Mesendoderm (in vitro differentiated cells): ENCODE data around the gene ITCH.
"Not testable (repeated sequence)": the region's sequence is repeated elsewhere in the genome, so short reads cannot be mapped to it uniquely, and the experiment has no call there.

ENCODE experiments used
- DNase-seq: peaks from one replicate; pipeline ENCODE4 v3.0.0; 2013
- H2AK5ac ChIP-seq: 2 replicates; pipeline ENCODE4 v1.6.1; 2013; ENCODE audit warnings: low read length, inconsistent platforms
- H2BK120ac ChIP-seq: 2 replicates; pipeline ENCODE4 v1.6.1; 2013; ENCODE audit warnings: low read depth, mild to moderate bottlenecking, low read length, moderate library complexity, mixed read lengths
- H2BK15ac ChIP-seq: replicated peaks from 2 replicates; pipeline ENCODE4 v1.6.1; 2013; ENCODE audit warnings: low read depth, mild to moderate bottlenecking, moderate library complexity
- H2BK5ac ChIP-seq: 2 replicates; pipeline ENCODE4 v1.6.1; 2013; ENCODE audit warnings: low read length, inconsistent platforms
- H3K18ac ChIP-seq: 2 replicates; pipeline ENCODE4 v1.6.1; 2013; ENCODE audit warnings: mild to moderate bottlenecking, low read length, mixed read lengths
- H3K23ac ChIP-seq: one replicate; pipeline ENCODE4 v1.6.1; 2013; ENCODE audit warnings: low read length
- H3K27ac ChIP-seq: 2 replicates; pipeline ENCODE4 v1.5.1; 2013; ENCODE audit warnings: low read depth, mild to moderate bottlenecking, inconsistent platforms, low read length, moderate library complexity
- H3K27me3 ChIP-seq: 2 replicates; pipeline ENCODE4 v1.6.1; 2013; ENCODE audit warnings: low read length, control low read depth, mild to moderate bottlenecking, inconsistent platforms; ENCODE audit not compliant: insufficient read depth, poor library complexity
- H3K36me3 ChIP-seq: 2 replicates; pipeline ENCODE4 v1.6.1; 2013; ENCODE audit warnings: low read length, inconsistent platforms; ENCODE audit not compliant: control insufficient read depth, insufficient read depth
- H3K4ac ChIP-seq: one replicate; pipeline ENCODE4 v1.6.1; 2013; ENCODE audit warnings: low read depth, mild to moderate bottlenecking, low read length, moderate library complexity
- H3K4me1 ChIP-seq: 2 replicates; pipeline ENCODE4 v1.6.1; 2013; ENCODE audit warnings: low read depth, low read length, inconsistent platforms; ENCODE audit not compliant: control insufficient read depth
- H3K4me2 ChIP-seq: 2 replicates; pipeline ENCODE4 v1.6.1; 2013; ENCODE audit warnings: low read length
- H3K4me3 ChIP-seq: 2 replicates; pipeline ENCODE4 v1.5.1; 2013; ENCODE audit warnings: mild to moderate bottlenecking, low read length
- H3K56ac ChIP-seq: one replicate; pipeline ENCODE4 v1.6.1; 2013; ENCODE audit warnings: low read length
- H3K79me1 ChIP-seq: 2 replicates; pipeline ENCODE4 v1.6.1; 2013; ENCODE audit warnings: low read length, inconsistent platforms
- H3K79me2 ChIP-seq: 2 replicates; pipeline ENCODE4 v1.6.1; 2013; ENCODE audit warnings: mild to moderate bottlenecking, low read length; ENCODE audit not compliant: control insufficient read depth, insufficient read depth
- H3K9ac ChIP-seq: 2 replicates; pipeline ENCODE4 v1.6.1; 2013; ENCODE audit warnings: low read length, inconsistent platforms
- H4K5ac ChIP-seq: one replicate; pipeline ENCODE4 v1.6.1; 2013; ENCODE audit warnings: low read length
- H4K8ac ChIP-seq: one replicate; pipeline ENCODE4 v1.6.1; 2013; ENCODE audit warnings: low read depth, mild to moderate bottlenecking, control low read depth, low read length, moderate library complexity
- WGBS: extraction: QIAGEN DNeasy Blood & Tissue Kit; methylation state at CpG from one replicate; pipeline ENCODE4 v1.1.7; 2013; ENCODE audit warnings: low lambda C conversion rate, missing lambda C conversion rate; ENCODE audit not compliant: insufficient coverage; ENCODE audit errors: extremely low coverage; 5-methylcytosine and 5-hydroxymethylcytosine counted together

The ITCH gene

GRCh38 chr20:34407962-34408474, 44.9 kb downstream of the ITCH start:
- H4K8ac ChIP-seq: no peak overlapping the region
- peaks cover 13% of the 10 kb centered on the region for H3K79me1 ChIP-seq
- no peak overlapping the region for H3K4me3 ChIP-seq
- no peak overlapping the region for H4K5ac ChIP-seq
- DNase-seq: no peak
- no peak overlapping the region for H3K23ac ChIP-seq
- no peak overlapping the region for H3K18ac ChIP-seq
- H2AK5ac ChIP-seq: no peak overlapping the region
- H3K4ac ChIP-seq: no peak overlapping the region
- H2BK15ac ChIP-seq: no peak overlapping the region
- WGBS: no CpG with 5 or more reads among the region's 9 CpGs
- H3K4me2 ChIP-seq: no peak overlapping the region
- H3K56ac ChIP-seq: no peak overlapping the region
- no peak overlapping the region for H2BK5ac ChIP-seq
- no peak overlapping the region for H2BK120ac ChIP-seq
- H3K79me2 ChIP-seq: peaks cover 15% of the 10 kb centered on the region
- no peak overlapping the region for H3K27ac ChIP-seq
- no peaks in the 10 kb centered on the region for H3K27me3 ChIP-seq
- no peaks in the 10 kb centered on the region for H3K4me1 ChIP-seq
- peaks cover 4% of the 10 kb centered on the region for H3K36me3 ChIP-seq
- H3K9ac ChIP-seq: no peak overlapping the region

- Histone ChIP-seq H2BK5ac (no peak overlapping the region), H3K9ac (no peak overlapping the region)
Observed at GRCh38 chr20:34410336-34410735, 47.3 kb downstream of the ITCH start.

GRCh38 chr20:34412453-34412852, 49.4 kb downstream of the ITCH start:
- Histone ChIP-seq H3K36me3 (peaks cover 4% of the 10 kb centered on the region), H3K79me1 (peaks cover 6% of the 10 kb centered on the region), H3K56ac (no peak overlapping the region), H3K4me1 (no peaks in the 10 kb centered on the region), H3K9ac (no peak overlapping the region), H2AK5ac (no peak overlapping the region), H2BK120ac (no peak overlapping the region), H3K4me3 (no peak overlapping the region), H3K27ac (no peak overlapping the region), H2BK5ac (no peak overlapping the region), H4K5ac (no peak overlapping the region), H3K4ac (no peak overlapping the region), H3K18ac (no peak overlapping the region), H3K79me2 (peaks cover 5% of the 10 kb centered on the region), H2BK15ac (no peak overlapping the region), H3K4me2 (no peak overlapping the region), H3K23ac (no peak overlapping the region), H3K27me3 (no peaks in the 10 kb centered on the region), H4K8ac (no peak overlapping the region)
- DNase-seq: no peak
- WGBS: no CpG with 5 or more reads among the region's 3 CpGs

More at GRCh38 chr20:34410336-34410735, 47.3 kb downstream of the ITCH start:
- H3K4me1 ChIP-seq: no peaks in the 10 kb centered on the region
- no peak overlapping the region for H3K4ac ChIP-seq
- H3K79me2 ChIP-seq: peaks cover 10% of the 10 kb centered on the region
- H3K79me1 ChIP-seq: peaks cover 8% of the 10 kb centered on the region
- no peak for DNase-seq
- no peak overlapping the region for H3K56ac ChIP-seq
- no peak overlapping the region for H4K5ac ChIP-seq
- H3K23ac ChIP-seq: no peak overlapping the region
- no peak overlapping the region for H3K4me2 ChIP-seq
- no peak overlapping the region for H2AK5ac ChIP-seq
- H4K8ac ChIP-seq: no peak overlapping the region
- no peak overlapping the region for H3K18ac ChIP-seq
- H3K27me3 ChIP-seq: no peaks in the 10 kb centered on the region
- WGBS: no CpG with 5 or more reads among the region's 6 CpGs
- no peak overlapping the region for H2BK120ac ChIP-seq
- no peak overlapping the region for H2BK15ac ChIP-seq
- H3K27ac ChIP-seq: no peak overlapping the region
- H3K36me3 ChIP-seq: peaks cover 4% of the 10 kb centered on the region
- H3K4me3 ChIP-seq: no peak overlapping the region

DNA sequence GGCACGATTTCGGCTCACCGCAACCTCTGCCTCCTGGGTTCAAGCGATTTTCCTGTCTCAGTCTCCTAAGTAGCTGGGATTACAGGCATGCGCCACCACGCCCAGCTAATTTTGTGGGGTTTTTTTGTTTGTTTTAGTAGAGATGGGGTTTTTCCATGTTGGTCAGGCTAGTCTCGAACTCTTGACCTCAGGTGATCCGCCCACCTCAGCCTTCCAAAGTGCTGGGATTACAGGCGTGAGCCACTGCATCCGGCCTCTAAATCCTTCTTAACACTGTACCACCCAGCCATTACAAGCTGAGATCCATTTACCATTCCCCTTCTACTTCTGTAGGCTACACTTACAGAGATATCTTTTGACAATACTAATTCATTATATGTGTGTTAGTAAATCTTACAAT, 51.5 kb downstream of the ITCH start:
- no CpG with 5 or more reads among the region's 10 CpGs for WGBS
- not testable (repeated sequence) for H3K36me3 ChIP-seq, H3K4me2 ChIP-seq, H2BK15ac ChIP-seq, H3K79me1 ChIP-seq, H3K79me2 ChIP-seq, H3K18ac ChIP-seq, H3K27ac ChIP-seq, DNase-seq, H3K56ac ChIP-seq, H3K4me3 ChIP-seq, H2BK120ac ChIP-seq, H3K27me3 ChIP-seq, H4K5ac ChIP-seq, H4K8ac ChIP-seq, H3K23ac ChIP-seq, H2AK5ac ChIP-seq, H3K9ac ChIP-seq, H3K4ac ChIP-seq, H3K4me1 ChIP-seq, H2BK5ac ChIP-seq

DNA sequence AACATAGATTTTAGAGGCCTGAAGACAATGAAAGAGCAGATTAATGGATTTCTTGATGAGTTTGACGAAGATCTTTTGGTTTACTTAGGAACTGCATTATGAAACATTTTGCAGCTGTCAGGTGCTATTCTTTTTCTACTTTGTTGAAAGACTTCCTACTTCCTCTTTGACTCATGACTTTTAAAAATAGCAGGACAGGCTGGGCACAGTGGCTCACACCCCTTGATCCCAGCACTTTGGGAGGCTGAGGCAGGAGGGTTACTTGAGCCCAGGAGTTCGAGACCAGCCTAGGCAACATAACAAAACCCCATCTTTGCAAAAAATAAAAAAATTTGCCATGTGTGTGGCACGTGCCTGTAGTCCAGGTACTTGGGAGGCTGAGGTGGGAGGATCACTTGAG, 52.0 kb downstream of the ITCH start:
- no peak overlapping the region for H4K8ac ChIP-seq
- no peak overlapping the region for H3K56ac ChIP-seq
- no peak overlapping the region for H3K9ac ChIP-seq
- H3K79me1 ChIP-seq: peaks cover 1% of the 10 kb centered on the region
- no peak overlapping the region for H2BK120ac ChIP-seq
- H3K23ac ChIP-seq: no peak overlapping the region
- no peak overlapping the region for H4K5ac ChIP-seq
- H2BK15ac ChIP-seq: no peak overlapping the region
- no CpG with 5 or more reads among the region's 3 CpGs for WGBS
- DNase-seq: no peak
- no peaks in the 10 kb centered on the region for H3K4me1 ChIP-seq
- H3K27ac ChIP-seq: no peak overlapping the region
- H2BK5ac ChIP-seq: no peak overlapping the region
- no peak overlapping the region for H3K4me3 ChIP-seq
- H3K27me3 ChIP-seq: no peaks in the 10 kb centered on the region
- H3K18ac ChIP-seq: no peak overlapping the region
- H3K79me2 ChIP-seq: no peaks in the 10 kb centered on the region
- peaks cover 1% of the 10 kb centered on the region for H3K36me3 ChIP-seq
- H3K4me2 ChIP-seq: no peak overlapping the region
- no peak overlapping the region for H3K4ac ChIP-seq
- no peak overlapping the region for H2AK5ac ChIP-seq

- H3K4me3 ChIP-seq: no peak overlapping the region
- H3K36me3 ChIP-seq: no peaks in the 10 kb centered on the region
- H4K8ac ChIP-seq: no peak overlapping the region
- H3K23ac ChIP-seq: no peak overlapping the region
- H3K79me1 ChIP-seq: peaks cover 3% of the 10 kb centered on the region
- H2BK5ac ChIP-seq: no peak overlapping the region
- no peak overlapping the region for H3K4me2 ChIP-seq
- H3K56ac ChIP-seq: no peak overlapping the region
- no peak overlapping the region for H3K4ac ChIP-seq
- no peak overlapping the region for H2BK15ac ChIP-seq
- H2AK5ac ChIP-seq: no peak overlapping the region
- DNase-seq: no peak
- H3K18ac ChIP-seq: no peak overlapping the region
- H3K27me3 ChIP-seq: no peaks in the 10 kb centered on the region
- H3K4me1 ChIP-seq: peaks cover 2% of the 10 kb centered on the region
- no peak overlapping the region for H4K5ac ChIP-seq
- H3K79me2 ChIP-seq: peaks cover 4% of the 10 kb centered on the region
- H3K27ac ChIP-seq: no peak overlapping the region
- H3K9ac ChIP-seq: no peak overlapping the region
- no CpG with 5 or more reads among the region's 1 CpG for WGBS
- H2BK120ac ChIP-seq: no peak overlapping the region
Observed at GRCh38 chr20:34420146-34420545, 57.1 kb downstream of the ITCH start.
